ENCODE data around the gene FAM98B.
"Not testable (repeated sequence)": the region's sequence is repeated elsewhere in the genome, so short reads cannot be mapped to it uniquely, and the experiment has no call there.

FAM98B gene

GRCh38 chr15:38430106-38430760 lies 23.7 kb upstream of the FAM98B start:
- no peak overlapping the region for H3K9ac ChIP-seq (ENCODE audit: low read length in 5 of 5)
- H3K9me3 ChIP-seq (ENCODE audit: control insufficient read depth in 5 of 5, low read length in 5 of 5) = no peaks in the 10 kb centered on the region
- peaks cover 0 to 6% (median 0%) of the 10 kb centered on the region in 5 donors for H3K4me1 ChIP-seq (ENCODE audit: control insufficient read depth in 5 of 5, insufficient read depth in 5 of 5, low read length in 5 of 5)
- H3K27me3 ChIP-seq (ENCODE audit: control insufficient read depth in 5 of 5, insufficient read depth in 4 of 5, low read length in 5 of 5) = no peaks in the 10 kb centered on the region
- H3K27ac ChIP-seq (ENCODE audit: low read depth, low read length) = no peak overlapping the region
- no peaks in the 10 kb centered on the region for H3K36me3 ChIP-seq (ENCODE audit: control insufficient read depth in 5 of 5, insufficient read depth in 5 of 5, low read length in 5 of 5)
- no peak overlapping the region for H3K4me3 ChIP-seq (ENCODE audit: low read depth in 1 of 5, low read length in 5 of 5)

GRCh38 chr15:38436993-38437392 lies 16.9 kb upstream of the FAM98B start:
- Histone ChIP-seq H3K27ac (ENCODE audit: low read depth, low read length) (no peak overlapping the region), H3K27me3 (ENCODE audit: control insufficient read depth in 5 of 5, insufficient read depth in 4 of 5, low read length in 5 of 5) (no peaks in the 10 kb centered on the region), H3K36me3 (ENCODE audit: control insufficient read depth in 5 of 5, insufficient read depth in 5 of 5, low read length in 5 of 5) (no peaks in the 10 kb centered on the region), H3K9ac (ENCODE audit: low read length in 5 of 5) (no peak overlapping the region), H3K9me3 (ENCODE audit: control insufficient read depth in 5 of 5, low read length in 5 of 5) (peaks cover 0 to 2% (median 0%) of the 10 kb centered on the region in 5 donors), H3K4me1 (ENCODE audit: control insufficient read depth in 5 of 5, insufficient read depth in 5 of 5, low read length in 5 of 5) (peaks cover 0 to 8% (median 6%) of the 10 kb centered on the region in 5 donors), H3K4me3 (ENCODE audit: low read depth in 1 of 5, low read length in 5 of 5) (no peak overlapping the region)

GRCh38 chr15:38437603-38438002 lies 16.3 kb upstream of the FAM98B start:
- not testable (repeated sequence) for H3K9me3 ChIP-seq (ENCODE audit: control insufficient read depth in 5 of 5, low read length in 5 of 5); H3K36me3 ChIP-seq (ENCODE audit: control insufficient read depth in 5 of 5, insufficient read depth in 5 of 5, low read length in 5 of 5); H3K4me3 ChIP-seq (ENCODE audit: low read depth in 1 of 5, low read length in 5 of 5); H3K27me3 ChIP-seq (ENCODE audit: control insufficient read depth in 5 of 5, insufficient read depth in 4 of 5, low read length in 5 of 5); H3K9ac ChIP-seq (ENCODE audit: low read length in 5 of 5); H3K4me1 ChIP-seq (ENCODE audit: control insufficient read depth in 5 of 5, insufficient read depth in 5 of 5, low read length in 5 of 5); H3K27ac ChIP-seq (ENCODE audit: low read depth, low read length)

GRCh38 chr15:38438031-38438986 lies 15.6 kb upstream of the FAM98B start:
- H3K4me3 ChIP-seq (ENCODE audit: low read depth in 1 of 5, low read length in 5 of 5) = no peak overlapping the region
- H3K36me3 ChIP-seq (ENCODE audit: control insufficient read depth in 5 of 5, insufficient read depth in 5 of 5, low read length in 5 of 5) = no peaks in the 10 kb centered on the region
- H3K27me3 ChIP-seq (ENCODE audit: control insufficient read depth in 5 of 5, insufficient read depth in 4 of 5, low read length in 5 of 5) = peaks cover 0 to 2% (median 0%) of the 10 kb centered on the region in 5 donors
- peaks cover 0 to 2% (median 0%) of the 10 kb centered on the region in 5 donors for H3K9me3 ChIP-seq (ENCODE audit: control insufficient read depth in 5 of 5, low read length in 5 of 5)
- H3K4me1 ChIP-seq (ENCODE audit: control insufficient read depth in 5 of 5, insufficient read depth in 5 of 5, low read length in 5 of 5) = peaks cover 0 to 8% (median 6%) of the 10 kb centered on the region in 5 donors
- H3K9ac ChIP-seq (ENCODE audit: low read length in 5 of 5) = no peak overlapping the region
- H3K27ac ChIP-seq (ENCODE audit: low read depth, low read length) = no peak overlapping the region

- peak overlapping the region in 1 of 5 donors; percentile 24 for H3K4me3 ChIP-seq (ENCODE audit: low read depth in 1 of 5, low read length in 5 of 5)
- H3K4me1 ChIP-seq (ENCODE audit: control insufficient read depth in 5 of 5, insufficient read depth in 5 of 5, low read length in 5 of 5) = peaks cover 0 to 8% (median 6%) of the 10 kb centered on the region in 5 donors
- H3K36me3 ChIP-seq (ENCODE audit: control insufficient read depth in 5 of 5, insufficient read depth in 5 of 5, low read length in 5 of 5) = no peaks in the 10 kb centered on the region
- no peak overlapping the region for H3K9ac ChIP-seq (ENCODE audit: low read length in 5 of 5)
- H3K9me3 ChIP-seq (ENCODE audit: control insufficient read depth in 5 of 5, low read length in 5 of 5) = peaks cover 0 to 2% (median 0%) of the 10 kb centered on the region in 5 donors
- H3K27me3 ChIP-seq (ENCODE audit: control insufficient read depth in 5 of 5, insufficient read depth in 4 of 5, low read length in 5 of 5) = peaks cover 0 to 2% (median 0%) of the 10 kb centered on the region in 5 donors
- H3K27ac ChIP-seq (ENCODE audit: low read depth, low read length) = no peak overlapping the region
These were observed 13.4 kb upstream of the FAM98B start for GRCh38 chr15:38440353-38441129.

GRCh38 chr15:38441130-38441519 lies 12.8 kb upstream of the FAM98B start:
- Histone ChIP-seq H3K9me3 (ENCODE audit: control insufficient read depth in 5 of 5, low read length in 5 of 5) (peaks cover 0 to 2% (median 0%) of the 10 kb centered on the region in 5 donors), H3K36me3 (ENCODE audit: control insufficient read depth in 5 of 5, insufficient read depth in 5 of 5, low read length in 5 of 5) (no peaks in the 10 kb centered on the region), H3K27ac (ENCODE audit: low read depth, low read length) (no peak overlapping the region), H3K4me1 (ENCODE audit: control insufficient read depth in 5 of 5, insufficient read depth in 5 of 5, low read length in 5 of 5) (peaks cover 0 to 8% (median 6%) of the 10 kb centered on the region in 5 donors), H3K4me3 (ENCODE audit: low read depth in 1 of 5, low read length in 5 of 5) (no peak overlapping the region), H3K27me3 (ENCODE audit: control insufficient read depth in 5 of 5, insufficient read depth in 4 of 5, low read length in 5 of 5) (peaks cover 0 to 2% (median 0%) of the 10 kb centered on the region in 5 donors), H3K9ac (ENCODE audit: low read length in 5 of 5) (no peak overlapping the region)

GRCh38 chr15:38454696-38455090 lies 766 bp downstream of the FAM98B start:
- Histone ChIP-seq H3K4me3 (ENCODE audit: low read depth in 1 of 5, low read length in 5 of 5) (peak overlapping the region; percentile 90 to 98 (median 97)), H3K9ac (ENCODE audit: low read length in 5 of 5) (peak overlapping the region; percentile 92 to 99 (median 96)), H3K9me3 (ENCODE audit: control insufficient read depth in 5 of 5, low read length in 5 of 5) (no peaks in the 10 kb centered on the region), H3K4me1 (ENCODE audit: control insufficient read depth in 5 of 5, insufficient read depth in 5 of 5, low read length in 5 of 5) (peaks cover 3 to 21% (median 18%) of the 10 kb centered on the region in 5 donors), H3K36me3 (ENCODE audit: control insufficient read depth in 5 of 5, insufficient read depth in 5 of 5, low read length in 5 of 5) (peaks cover 0 to 4% (median 0%) of the 10 kb centered on the region in 5 donors), H3K27me3 (ENCODE audit: control insufficient read depth in 5 of 5, insufficient read depth in 4 of 5, low read length in 5 of 5) (no peaks in the 10 kb centered on the region), H3K27ac (ENCODE audit: low read depth, low read length) (peak overlapping the region; percentile 88)

- H3K4me3 ChIP-seq (ENCODE audit: low read depth in 1 of 5, low read length in 5 of 5) = peak overlapping the region; percentile 90 to 98 (median 97)
- peaks cover 3 to 21% (median 18%) of the 10 kb centered on the region in 5 donors for H3K4me1 ChIP-seq (ENCODE audit: control insufficient read depth in 5 of 5, insufficient read depth in 5 of 5, low read length in 5 of 5)
- peaks cover 0 to 4% (median 0%) of the 10 kb centered on the region in 5 donors for H3K36me3 ChIP-seq (ENCODE audit: control insufficient read depth in 5 of 5, insufficient read depth in 5 of 5, low read length in 5 of 5)
- H3K9me3 ChIP-seq (ENCODE audit: control insufficient read depth in 5 of 5, low read length in 5 of 5) = no peaks in the 10 kb centered on the region
- peak overlapping the region; percentile 88 for H3K27ac ChIP-seq (ENCODE audit: low read depth, low read length)
- H3K27me3 ChIP-seq (ENCODE audit: control insufficient read depth in 5 of 5, insufficient read depth in 4 of 5, low read length in 5 of 5) = no peaks in the 10 kb centered on the region
- peak overlapping the region; percentile 92 to 99 (median 96) for H3K9ac ChIP-seq (ENCODE audit: low read length in 5 of 5)
These were observed 1.2 kb downstream of the FAM98B start for GRCh38 chr15:38455092-38455491.

GRCh38 chr15:38458646-38459045 lies 4.7 kb downstream of the FAM98B start:
- H3K4me3 ChIP-seq (ENCODE audit: low read depth in 1 of 5, low read length in 5 of 5) = no peak overlapping the region
- H3K9me3 ChIP-seq (ENCODE audit: control insufficient read depth in 5 of 5, low read length in 5 of 5) = no peaks in the 10 kb centered on the region
- peaks cover 3 to 16% (median 13%) of the 10 kb centered on the region in 5 donors for H3K4me1 ChIP-seq (ENCODE audit: control insufficient read depth in 5 of 5, insufficient read depth in 5 of 5, low read length in 5 of 5)
- H3K9ac ChIP-seq (ENCODE audit: low read length in 5 of 5) = no peak overlapping the region
- peaks cover 0 to 4% (median 0%) of the 10 kb centered on the region in 5 donors for H3K36me3 ChIP-seq (ENCODE audit: control insufficient read depth in 5 of 5, insufficient read depth in 5 of 5, low read length in 5 of 5)
- no peaks in the 10 kb centered on the region for H3K27me3 ChIP-seq (ENCODE audit: control insufficient read depth in 5 of 5, insufficient read depth in 4 of 5, low read length in 5 of 5)
- no peak overlapping the region for H3K27ac ChIP-seq (ENCODE audit: low read depth, low read length)
